ENCODE data around the gene CDH4.
A peak's percentile ranks its signal among the peaks of the same experiment; 100 is the strongest.
"Not testable (repeated sequence)": the region's sequence is repeated elsewhere in the genome, so short reads cannot be mapped to it uniquely, and the experiment has no call there.

The CDH4 gene

DNA sequence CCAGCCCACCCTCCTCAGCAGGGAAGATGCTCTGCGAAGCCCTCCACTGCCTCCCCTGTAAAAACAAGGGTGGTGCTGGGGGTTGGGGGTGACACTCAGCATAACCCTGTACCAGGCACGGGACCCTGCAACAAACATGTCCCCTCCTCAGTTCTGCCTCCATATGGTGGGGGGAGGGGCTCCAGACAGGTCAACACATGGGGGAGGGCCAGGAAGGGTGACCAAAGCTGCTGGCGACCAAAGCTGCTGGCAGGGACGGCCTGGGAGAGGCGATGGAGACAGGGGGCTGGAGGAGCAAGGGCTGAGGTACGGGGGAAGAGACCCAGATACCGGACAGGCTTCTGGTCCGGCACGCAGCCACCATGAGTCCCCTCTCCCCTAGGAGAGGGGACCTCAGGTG is 690.5 kb downstream of the CDH4 start:
- Histone ChIP-seq H3K18ac (ENCODE audit: low read length) (no peak overlapping the region), H2BK15ac (ENCODE audit: low read length) (no peak overlapping the region)
- WGBS, 2 donors (ENCODE audit: extremely low coverage in 2 of 2, insufficient read length in 2 of 2, insufficient replicate concordance in 1 of 2), result no CpG with 5 or more reads among the region's 9 CpGs

DNA sequence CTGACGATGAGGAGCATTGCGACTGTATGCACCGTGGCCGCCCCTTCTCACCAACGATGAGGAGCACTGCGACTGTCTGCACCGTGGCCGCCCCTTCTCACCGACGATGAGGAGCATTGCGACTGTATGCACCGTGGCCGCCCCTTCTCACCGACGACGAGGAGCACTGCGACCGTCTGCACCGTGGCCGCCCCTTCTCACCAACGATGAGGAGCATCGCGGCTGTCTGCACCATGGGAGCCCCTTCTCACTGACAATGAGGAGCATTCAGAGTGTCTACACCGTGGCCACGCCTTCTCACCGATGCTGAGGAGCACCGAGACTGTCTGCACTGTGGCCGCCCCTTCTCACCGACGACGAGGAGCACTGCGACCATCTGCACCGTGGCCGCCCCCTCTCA is 692.9 kb downstream of the CDH4 start:
- not testable (repeated sequence) for H3K23ac ChIP-seq (ENCODE audit: low read depth, low read length, poor library complexity)

More for the DNA sequence above, 690.5 kb downstream of the CDH4 start:
- Histone ChIP-seq H3K14ac (ENCODE audit: low read length) (peak overlapping the region; percentile 71), H4K8ac (ENCODE audit: low read depth, low read length) (no peak overlapping the region), H2BK5ac (ENCODE audit: low read length) (no peak overlapping the region), H2BK12ac (ENCODE audit: low read length) (no peak overlapping the region), H3K4me1 (ENCODE audit: control insufficient read depth in 2 of 2, insufficient read depth in 1 of 2, low read depth in 1 of 2, low read length in 2 of 2) (no peaks in the 10 kb centered on the region), H3K36me3 (replicated peaks in 1 of 2; ENCODE audit: control insufficient read depth in 2 of 2, insufficient read depth in 2 of 2, low read length in 2 of 2) (no peaks in the 10 kb centered on the region), H3K4me3 (ENCODE audit: low read length in 2 of 2) (no peak overlapping the region), H3K23ac (ENCODE audit: low read depth, low read length, poor library complexity) (no peak overlapping the region), H4K91ac (ENCODE audit: low read depth, low read length, poor library complexity) (no peak overlapping the region), H2BK120ac (ENCODE audit: low read depth, low read length) (no peak overlapping the region), H3K9me3 (replicated peaks in 1 of 2; ENCODE audit: control insufficient read depth in 2 of 2, insufficient read depth in 1 of 2, low read depth in 1 of 2, low read length in 2 of 2) (no peaks in the 10 kb centered on the region), H2AK5ac (ENCODE audit: low read depth, low read length) (no peak overlapping the region), H3K9ac (ENCODE audit: low read depth, low read length, poor library complexity) (no peak overlapping the region), H3K79me1 (ENCODE audit: low read depth, low read length) (no peaks in the 10 kb centered on the region), H3K4me2 (ENCODE audit: insufficient read depth, low read length, poor library complexity, severe bottlenecking) (no peak overlapping the region), H3K4ac (ENCODE audit: low read length) (no peak overlapping the region), H3K27ac (replicated peaks; ENCODE audit: low read length) (no peak overlapping the region), H3K27me3 (ENCODE audit: control insufficient read depth in 3 of 3, insufficient read depth in 3 of 3, low read depth in 1 of 3, low read length in 3 of 3) (no peaks in the 10 kb centered on the region), H2AFZ (ENCODE audit: low read length) (no peak overlapping the region)
- no peak for DNase-seq (ENCODE audit: low spot score)

DNA sequence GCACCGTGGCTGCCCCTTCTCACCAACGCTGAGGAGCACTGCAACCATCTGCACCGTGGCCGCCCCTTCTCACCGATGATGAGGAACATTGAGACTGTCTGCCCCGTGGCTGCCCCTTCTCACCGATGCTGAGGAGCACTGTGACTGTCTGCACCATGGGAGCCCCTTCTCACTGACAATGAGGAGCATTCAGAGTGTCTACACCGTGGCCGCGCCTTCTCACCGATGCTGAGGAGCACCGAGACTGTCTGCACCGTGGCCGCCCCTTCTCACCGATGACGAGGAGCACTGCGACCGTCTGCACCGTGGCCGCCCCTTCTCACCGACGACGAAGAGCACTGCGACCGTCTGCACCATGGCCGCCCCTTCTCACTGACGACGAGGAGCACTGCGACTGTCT is 693.4 kb downstream of the CDH4 start:
- H3K18ac ChIP-seq (ENCODE audit: low read length); H2BK12ac ChIP-seq (ENCODE audit: low read length); H3K23ac ChIP-seq (ENCODE audit: low read depth, low read length, poor library complexity); H3K36me3 ChIP-seq (replicated peaks in 1 of 2; ENCODE audit: control insufficient read depth in 2 of 2, insufficient read depth in 2 of 2, low read length in 2 of 2); H4K8ac ChIP-seq (ENCODE audit: low read depth, low read length); H3K27ac ChIP-seq (replicated peaks; ENCODE audit: low read length); H3K4me2 ChIP-seq (ENCODE audit: insufficient read depth, low read length, poor library complexity, severe bottlenecking); H3K4ac ChIP-seq (ENCODE audit: low read length); H3K9ac ChIP-seq (ENCODE audit: low read depth, low read length, poor library complexity); H2AFZ ChIP-seq (ENCODE audit: low read length); H4K91ac ChIP-seq (ENCODE audit: low read depth, low read length, poor library complexity); H2AK5ac ChIP-seq (ENCODE audit: low read depth, low read length); H3K9me3 ChIP-seq (replicated peaks in 1 of 2; ENCODE audit: control insufficient read depth in 2 of 2, insufficient read depth in 1 of 2, low read depth in 1 of 2, low read length in 2 of 2); H3K79me1 ChIP-seq (ENCODE audit: low read depth, low read length); H3K14ac ChIP-seq (ENCODE audit: low read length); H3K4me3 ChIP-seq (ENCODE audit: low read length in 2 of 2); DNase-seq (ENCODE audit: low spot score); H3K4me1 ChIP-seq (ENCODE audit: control insufficient read depth in 2 of 2, insufficient read depth in 1 of 2, low read depth in 1 of 2, low read length in 2 of 2); H2BK120ac ChIP-seq (ENCODE audit: low read depth, low read length); H3K27me3 ChIP-seq (ENCODE audit: control insufficient read depth in 3 of 3, insufficient read depth in 3 of 3, low read depth in 1 of 3, low read length in 3 of 3); H2BK5ac ChIP-seq (ENCODE audit: low read length); H2BK15ac ChIP-seq (ENCODE audit: low read length): not testable (repeated sequence)
- WGBS, 2 donors (ENCODE audit: extremely low coverage in 2 of 2, insufficient read length in 2 of 2, insufficient replicate concordance in 1 of 2), result no CpG with 5 or more reads among the region's 29 CpGs

More for the DNA sequence above, 692.9 kb downstream of the CDH4 start:
- not testable (repeated sequence) for H3K9ac ChIP-seq (ENCODE audit: low read depth, low read length, poor library complexity); H2AFZ ChIP-seq (ENCODE audit: low read length); H2AK5ac ChIP-seq (ENCODE audit: low read depth, low read length); H3K4ac ChIP-seq (ENCODE audit: low read length); H3K14ac ChIP-seq (ENCODE audit: low read length); H2BK5ac ChIP-seq (ENCODE audit: low read length); H3K4me2 ChIP-seq (ENCODE audit: insufficient read depth, low read length, poor library complexity, severe bottlenecking); H4K8ac ChIP-seq (ENCODE audit: low read depth, low read length); H3K79me1 ChIP-seq (ENCODE audit: low read depth, low read length); H2BK15ac ChIP-seq (ENCODE audit: low read length); H3K18ac ChIP-seq (ENCODE audit: low read length); DNase-seq (ENCODE audit: low spot score); H3K9me3 ChIP-seq (replicated peaks in 1 of 2; ENCODE audit: control insufficient read depth in 2 of 2, insufficient read depth in 1 of 2, low read depth in 1 of 2, low read length in 2 of 2); H3K27me3 ChIP-seq (ENCODE audit: control insufficient read depth in 3 of 3, insufficient read depth in 3 of 3, low read depth in 1 of 3, low read length in 3 of 3); H3K4me3 ChIP-seq (ENCODE audit: low read length in 2 of 2); H3K4me1 ChIP-seq (ENCODE audit: control insufficient read depth in 2 of 2, insufficient read depth in 1 of 2, low read depth in 1 of 2, low read length in 2 of 2); H2BK120ac ChIP-seq (ENCODE audit: low read depth, low read length); H3K27ac ChIP-seq (replicated peaks; ENCODE audit: low read length); H2BK12ac ChIP-seq (ENCODE audit: low read length); H4K91ac ChIP-seq (ENCODE audit: low read depth, low read length, poor library complexity); H3K36me3 ChIP-seq (replicated peaks in 1 of 2; ENCODE audit: control insufficient read depth in 2 of 2, insufficient read depth in 2 of 2, low read length in 2 of 2)
- WGBS, 2 donors (ENCODE audit: extremely low coverage in 2 of 2, insufficient read length in 2 of 2, insufficient replicate concordance in 1 of 2), result no CpG with 5 or more reads among the region's 34 CpGs

DNA sequence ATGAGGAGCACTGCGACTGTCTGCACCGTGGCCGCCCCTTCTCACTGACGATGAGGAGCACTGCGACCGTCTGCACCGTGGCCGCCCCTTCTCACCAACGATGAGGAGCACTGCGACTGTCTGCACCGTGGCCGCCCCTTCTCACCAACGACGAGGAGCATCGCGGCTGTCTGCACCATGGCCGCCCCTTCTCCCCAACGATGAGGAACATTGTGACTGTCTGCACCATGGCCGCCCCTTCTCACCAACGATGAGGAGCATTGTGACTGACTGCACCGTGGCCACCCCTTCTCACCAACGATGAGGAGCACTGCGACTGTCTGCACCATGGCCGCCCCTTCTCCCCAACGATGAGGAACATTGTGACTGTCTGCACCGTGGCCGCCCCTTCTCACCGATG is 696.0 kb downstream of the CDH4 start:
- not testable (repeated sequence) for H3K4ac ChIP-seq (ENCODE audit: low read length); H3K9ac ChIP-seq (ENCODE audit: low read depth, low read length, poor library complexity); H3K27ac ChIP-seq (replicated peaks; ENCODE audit: low read length); H2AK5ac ChIP-seq (ENCODE audit: low read depth, low read length); H4K91ac ChIP-seq (ENCODE audit: low read depth, low read length, poor library complexity); H3K79me1 ChIP-seq (ENCODE audit: low read depth, low read length); H2BK5ac ChIP-seq (ENCODE audit: low read length); H3K4me3 ChIP-seq (ENCODE audit: low read length in 2 of 2); DNase-seq (ENCODE audit: low spot score); H2BK15ac ChIP-seq (ENCODE audit: low read length); H3K18ac ChIP-seq (ENCODE audit: low read length); H3K27me3 ChIP-seq (ENCODE audit: control insufficient read depth in 3 of 3, insufficient read depth in 3 of 3, low read depth in 1 of 3, low read length in 3 of 3); H3K23ac ChIP-seq (ENCODE audit: low read depth, low read length, poor library complexity); H3K4me2 ChIP-seq (ENCODE audit: insufficient read depth, low read length, poor library complexity, severe bottlenecking); H2AFZ ChIP-seq (ENCODE audit: low read length); H3K9me3 ChIP-seq (replicated peaks in 1 of 2; ENCODE audit: control insufficient read depth in 2 of 2, insufficient read depth in 1 of 2, low read depth in 1 of 2, low read length in 2 of 2); H3K14ac ChIP-seq (ENCODE audit: low read length); H3K36me3 ChIP-seq (replicated peaks in 1 of 2; ENCODE audit: control insufficient read depth in 2 of 2, insufficient read depth in 2 of 2, low read length in 2 of 2); H3K4me1 ChIP-seq (ENCODE audit: control insufficient read depth in 2 of 2, insufficient read depth in 1 of 2, low read depth in 1 of 2, low read length in 2 of 2); H2BK120ac ChIP-seq (ENCODE audit: low read depth, low read length)
- peak overlapping the region; percentile 41 for H2BK12ac ChIP-seq (ENCODE audit: low read length)
- peak overlapping the region; percentile 65 for H4K8ac ChIP-seq (ENCODE audit: low read depth, low read length)
- WGBS, 2 donors (ENCODE audit: extremely low coverage in 2 of 2, insufficient read length in 2 of 2, insufficient replicate concordance in 1 of 2), result no CpG with 5 or more reads among the region's 28 CpGs
